Medulla oblongata (tissue), 1 donor: ENCODE measurements around the gene ISOC2.
A peak's percentile ranks its signal among the peaks of the same experiment; 100 is the strongest.

Source experiments
- DNase-seq: peaks from one replicate; pipeline ENCODE4 v3.0.0-alpha.2; 2015; ENCODE audit errors: extremely low spot score

ISOC2 gene

DNA sequence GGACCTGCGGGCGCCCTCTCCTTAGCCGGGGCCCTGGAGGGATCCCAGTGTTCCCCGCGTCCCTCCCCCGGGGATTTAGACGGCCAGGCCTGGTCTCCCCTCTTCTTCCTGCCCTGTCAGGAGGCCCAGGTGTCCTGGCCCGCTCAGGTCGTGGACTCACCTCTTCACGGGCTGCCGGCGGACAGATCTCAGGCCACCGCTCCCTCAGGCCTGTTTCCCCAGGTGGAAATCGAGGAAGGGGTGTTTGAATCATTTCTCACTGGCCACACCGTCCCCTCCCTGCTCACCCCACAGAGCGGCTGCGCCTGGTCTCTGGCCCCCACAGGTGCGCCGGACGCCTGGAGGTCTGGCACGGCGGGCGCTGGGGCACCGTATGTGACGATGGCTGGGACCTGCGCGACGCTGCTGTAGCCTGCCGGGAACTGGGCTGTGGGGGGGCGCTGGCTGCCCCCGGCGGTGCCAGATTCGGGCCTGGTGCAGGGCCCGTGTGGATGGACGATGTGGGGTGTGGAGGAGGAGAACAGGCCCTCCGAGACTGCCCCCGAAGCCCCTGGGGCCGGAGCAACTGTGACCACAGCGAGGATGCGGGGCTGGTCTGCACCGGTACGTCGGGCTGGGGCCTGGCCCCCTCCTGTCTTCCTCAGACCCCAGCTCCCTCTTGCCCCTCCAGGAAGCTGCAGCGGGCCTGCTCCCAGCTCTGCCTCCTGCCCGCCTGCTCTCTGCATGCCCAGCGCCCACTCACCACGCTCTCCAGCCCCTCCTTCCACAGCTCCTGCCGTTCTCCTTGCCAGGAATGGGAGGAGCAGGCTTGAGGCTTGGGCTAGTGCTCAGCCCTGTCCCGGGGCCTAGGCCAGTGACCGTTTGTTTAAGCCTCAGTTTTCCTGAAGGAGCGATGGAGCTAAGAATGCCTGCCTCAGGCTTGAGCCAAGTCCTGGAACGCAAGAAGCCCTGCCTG lies 29.3 kb upstream of the ISOC2 start:
- no peak for DNase-seq

DNA sequence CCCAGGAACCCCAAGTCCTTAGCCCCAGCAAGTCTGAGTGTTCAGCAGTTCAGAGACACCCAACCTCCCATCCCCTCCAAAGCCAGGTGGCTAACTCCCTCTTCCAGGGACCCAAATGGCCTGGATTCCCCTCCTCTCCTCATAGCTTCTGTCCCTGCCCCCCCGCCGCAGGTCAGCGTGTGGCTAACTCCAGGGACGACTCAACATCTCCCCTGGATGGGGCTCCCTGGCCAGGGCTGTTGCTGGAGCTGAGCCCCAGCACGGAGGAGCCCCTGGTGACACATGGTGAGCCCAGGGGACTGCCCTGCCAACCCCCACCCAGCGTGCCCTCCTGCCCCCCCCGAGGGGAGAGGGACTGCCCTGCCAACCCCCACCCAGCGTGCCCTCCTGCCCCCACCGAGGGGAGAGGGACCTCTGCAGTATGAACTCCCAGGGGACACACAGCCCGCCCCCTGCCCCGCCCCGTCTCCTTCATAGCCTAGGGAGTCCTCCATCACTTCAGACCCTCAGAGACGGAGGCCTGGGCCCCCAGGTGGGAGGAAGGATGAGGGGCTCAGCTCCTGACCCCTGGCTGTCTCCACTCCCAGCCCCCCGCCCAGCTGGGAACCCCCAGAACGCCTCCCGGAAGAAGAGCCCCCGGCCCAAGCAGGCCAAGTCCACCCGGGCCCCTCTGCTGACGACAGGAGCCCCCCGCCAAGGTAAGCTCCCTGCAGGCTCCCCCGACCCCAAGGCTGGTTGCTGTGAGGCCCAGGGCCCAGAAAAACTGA lies 28.5 kb upstream of the ISOC2 start:
- DNase-seq = no peak

GRCh38 chr19:55488986-55489710 lies 27.7 kb upstream of the ISOC2 start:
- no peak for DNase-seq

- peak; percentile 54 for DNase-seq
Observed at GRCh38 chr19:55487924-55488687, 26.7 kb upstream of the ISOC2 start, which contains the start of gene SSC5D. Gene SSC5D, plus strand, starts transcription at chr19:55488436. Its CDS starts 154 bp downstream, at chr19:55488590.

- peak; percentile 42 for DNase-seq
Observed at GRCh38 chr19:55486971-55487923, 25.8 kb upstream of the ISOC2 start.

GRCh38 chr19:55486043-55486970 lies 24.9 kb upstream of the ISOC2 start:
- no peak for DNase-seq

- DNase-seq = no peak
Observed at GRCh38 chr19:55485439-55486011, 24.1 kb upstream of the ISOC2 start.

DNA sequence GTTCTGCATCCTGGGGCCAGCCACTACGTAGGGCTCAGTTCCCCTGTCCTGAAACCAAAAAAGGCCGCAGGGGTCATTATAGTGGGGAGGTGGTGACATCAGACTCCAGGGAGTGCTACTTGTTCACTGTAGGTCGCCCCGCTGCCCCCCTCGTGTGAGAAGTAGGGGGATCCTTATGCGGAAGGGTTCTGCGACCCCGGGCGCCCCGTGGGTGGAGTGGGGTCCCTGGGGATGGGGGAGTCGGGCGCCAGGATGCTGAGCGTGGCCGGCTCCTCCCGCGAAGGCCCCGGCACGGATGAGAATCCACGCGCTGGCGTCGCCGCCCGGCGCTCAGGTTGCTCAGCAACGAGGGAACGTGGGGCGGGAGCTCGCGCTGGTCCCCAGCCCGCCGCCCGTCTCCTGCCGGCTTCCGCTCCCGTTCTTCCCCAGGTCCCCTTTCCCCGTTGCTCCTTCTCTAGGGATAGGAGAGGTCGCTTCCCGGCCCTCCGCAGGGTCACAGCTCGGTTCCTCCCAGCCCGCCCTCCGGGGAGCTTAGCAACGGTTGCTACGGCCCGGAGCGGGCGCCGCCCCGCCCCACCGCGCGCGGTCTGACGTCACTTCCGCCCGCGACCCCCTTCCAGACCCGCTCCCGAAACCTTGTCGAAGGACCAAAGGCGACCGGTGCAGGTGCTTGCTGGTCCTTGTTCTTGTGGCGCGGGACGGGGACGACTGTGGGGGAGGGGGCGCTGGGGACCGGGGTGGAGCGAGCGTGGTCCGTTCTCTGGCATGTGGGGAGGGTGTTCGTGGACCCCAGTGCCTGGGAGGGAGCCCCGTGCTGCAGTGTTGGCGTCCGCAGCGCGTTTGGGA lies 23.4 kb upstream of the ISOC2 start, which contains the start of gene NAT14:
NAT14 (plus strand) TSS at position 596 of the 846 bp plus-strand sequence. CDS start 521 bp downstream, outside the sequence.
- DNase-seq = peak; percentile 45

GRCh38 chr19:55483706-55484592 lies 22.5 kb upstream of the ISOC2 start:
- DNase-seq = no peak

GRCh38 chr19:55482967-55483705 lies 21.7 kb upstream of the ISOC2 start:
- DNase-seq = no peak

- DNase-seq = no peak
Observed at GRCh38 chr19:55482156-55482961, 20.9 kb upstream of the ISOC2 start.

GRCh38 chr19:55481794-55482155 lies 20.3 kb upstream of the ISOC2 start:
- DNase-seq = no peak

DNA sequence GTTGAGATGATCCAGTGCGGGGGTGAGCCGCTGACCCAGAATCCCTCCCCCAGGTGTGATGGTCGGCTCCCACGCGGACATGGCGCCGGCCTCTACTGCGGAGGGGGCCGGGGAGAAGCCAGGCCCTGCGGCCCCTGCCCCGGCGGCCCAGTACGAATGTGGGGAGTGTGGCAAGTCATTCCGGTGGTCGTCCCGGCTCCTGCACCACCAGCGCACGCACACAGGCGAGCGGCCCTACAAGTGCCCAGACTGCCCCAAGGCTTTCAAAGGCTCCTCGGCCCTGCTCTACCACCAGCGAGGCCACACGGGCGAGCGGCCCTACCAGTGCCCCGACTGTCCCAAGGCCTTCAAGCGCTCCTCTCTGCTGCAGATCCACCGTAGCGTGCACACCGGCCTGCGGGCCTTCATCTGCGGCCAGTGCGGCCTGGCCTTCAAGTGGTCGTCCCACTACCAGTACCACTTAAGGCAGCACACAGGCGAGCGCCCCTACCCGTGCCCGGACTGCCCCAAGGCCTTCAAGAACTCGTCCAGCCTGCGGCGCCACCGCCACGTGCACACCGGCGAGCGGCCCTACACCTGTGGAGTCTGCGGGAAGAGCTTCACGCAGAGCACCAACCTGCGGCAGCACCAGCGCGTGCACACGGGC lies 19.8 kb upstream of the ISOC2 start:
- no peak for DNase-seq

DNA sequence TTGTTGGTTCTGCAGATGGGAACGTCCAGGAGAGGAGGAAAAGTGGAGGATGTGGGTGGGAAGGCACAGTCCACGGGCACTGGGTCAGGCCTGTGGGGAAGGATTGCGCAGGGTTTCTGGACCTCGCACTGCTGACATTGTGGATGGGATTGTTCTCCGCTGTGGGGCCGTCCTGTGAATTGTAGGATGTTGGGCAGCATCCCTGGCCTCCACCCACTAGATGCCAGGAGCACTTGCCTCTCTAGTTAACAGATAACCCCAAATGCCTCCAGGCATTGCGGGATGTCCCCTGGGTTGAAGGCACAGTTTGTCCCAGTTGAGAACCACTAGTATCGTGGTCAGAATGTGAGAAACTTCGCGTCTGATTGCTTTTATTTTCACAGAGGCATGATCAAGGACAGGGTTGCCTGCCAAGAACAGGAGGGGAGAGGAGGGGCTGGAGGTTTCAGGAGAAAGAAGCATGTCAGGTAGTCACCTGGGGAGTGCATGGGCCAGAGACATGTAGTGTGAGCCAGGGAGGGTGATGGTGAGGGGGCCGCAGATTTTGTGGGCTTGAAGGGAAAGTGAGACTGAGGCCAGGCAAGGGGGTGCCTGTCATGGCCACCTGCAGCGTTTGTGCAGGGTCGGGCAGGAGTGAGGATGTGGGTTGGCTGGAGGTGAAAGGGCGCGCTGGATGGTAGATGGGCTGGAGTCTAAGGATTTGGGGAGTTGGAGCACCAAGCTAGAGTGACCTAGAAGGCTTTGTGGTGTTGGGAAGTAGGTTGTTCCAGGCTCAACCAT lies 18.2 kb upstream of the ISOC2 start:
- no peak for DNase-seq
